Measurements from ENCODE around the gene HOXB7.

The HOXB7 gene

DNA sequence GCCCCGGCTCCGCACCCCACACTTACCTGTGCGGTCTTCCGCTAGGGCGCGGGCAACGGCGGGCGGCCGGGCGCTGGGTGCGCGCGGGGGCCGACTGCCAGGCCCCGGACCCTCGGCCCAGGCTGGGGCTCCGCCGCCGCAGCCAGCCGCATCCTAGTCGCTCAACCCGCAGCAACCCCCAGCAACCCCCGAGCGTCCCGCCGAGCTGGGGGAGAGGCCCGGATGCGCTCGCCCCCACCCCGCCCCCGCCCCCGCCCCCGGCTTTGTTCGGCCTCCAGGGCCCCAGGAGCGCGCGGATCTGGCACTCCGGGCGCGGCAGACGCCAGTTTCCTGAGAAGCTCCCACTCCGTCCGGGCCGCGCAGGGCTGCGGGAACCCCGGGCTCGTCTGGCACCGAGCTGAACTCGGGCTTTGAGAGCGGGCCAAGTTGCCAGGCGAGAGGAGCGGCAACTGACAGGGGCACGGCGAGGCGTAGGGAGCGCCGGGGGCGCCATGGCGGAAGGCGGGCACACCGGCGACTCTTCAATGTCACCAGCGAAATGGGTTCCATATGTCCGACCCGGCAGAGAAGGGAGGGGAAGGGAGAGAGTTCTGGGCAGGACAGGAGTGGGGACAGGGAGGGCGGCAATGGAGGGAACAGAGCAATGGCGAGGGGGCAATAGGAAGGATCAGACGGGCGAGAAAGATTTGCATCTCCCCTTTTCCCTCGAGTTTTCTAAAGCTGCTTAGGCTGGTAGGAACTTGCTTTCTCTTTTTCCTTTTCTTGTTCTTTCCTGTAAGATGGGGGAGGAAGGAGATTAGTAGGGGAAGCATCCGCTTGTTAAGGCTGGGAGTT is 46.4 kb downstream of the HOXB7 start:
- DNase-seq = no peak

DNA sequence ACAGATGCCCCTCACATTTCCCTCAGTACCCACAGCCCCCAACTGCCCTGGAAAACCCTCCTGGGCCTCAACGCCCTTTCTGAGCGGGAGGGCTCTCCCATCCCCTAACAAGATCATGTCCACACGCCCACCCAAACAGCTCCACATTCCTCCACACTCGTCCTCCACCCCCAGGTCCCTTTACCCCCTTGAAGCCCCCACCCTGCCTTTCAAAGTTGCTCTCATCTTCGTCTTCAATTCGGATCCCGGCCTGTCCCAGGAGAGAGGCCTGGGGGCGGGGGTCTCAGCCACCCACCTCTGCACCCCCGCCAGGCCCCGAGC is 47.0 kb downstream of the HOXB7 start:
- DNase-seq = no peak

DNA sequence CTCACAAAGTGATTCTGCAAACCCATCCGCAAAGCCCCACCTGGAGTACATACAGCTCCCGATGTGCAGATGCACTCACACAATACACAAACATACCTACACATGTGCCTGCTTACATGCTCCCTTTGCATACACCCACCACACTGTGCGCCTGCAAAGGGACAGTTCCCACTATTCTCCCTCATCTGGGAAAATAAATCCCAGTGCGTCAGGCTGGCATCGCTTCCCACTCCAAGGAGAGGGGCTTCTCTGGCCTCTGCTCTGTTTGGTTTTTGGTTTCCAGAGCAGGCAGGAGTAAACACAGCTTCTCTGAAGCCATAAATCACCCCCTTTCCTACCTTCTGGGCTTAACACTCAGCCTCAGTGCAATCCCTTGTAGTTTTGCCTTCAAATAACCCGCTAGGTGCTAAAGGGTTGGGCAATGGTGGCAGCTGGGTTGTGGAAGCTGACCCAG is 47.4 kb downstream of the HOXB7 start:
- no peak for DNase-seq

DNA sequence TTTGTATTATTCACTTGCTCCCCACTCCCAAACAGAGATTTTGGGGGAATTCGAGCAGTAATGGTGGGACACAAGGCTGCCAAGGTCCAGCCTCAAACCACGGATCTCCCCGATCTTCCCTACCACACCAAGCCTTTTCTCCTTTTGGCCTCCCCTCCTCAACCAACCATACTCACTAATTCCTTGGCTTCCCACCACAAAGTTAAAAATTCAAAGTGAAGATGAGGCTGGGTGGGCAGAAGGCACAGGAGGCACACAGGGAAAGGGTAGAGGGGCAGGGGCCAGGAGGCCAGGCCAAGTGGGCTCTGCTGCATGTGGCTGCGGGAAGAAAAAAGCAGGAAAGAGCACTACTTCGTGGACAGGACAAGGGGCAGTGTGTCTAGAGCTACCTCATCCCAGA is 47.9 kb downstream of the HOXB7 start:
- no peak for DNase-seq

DNA sequence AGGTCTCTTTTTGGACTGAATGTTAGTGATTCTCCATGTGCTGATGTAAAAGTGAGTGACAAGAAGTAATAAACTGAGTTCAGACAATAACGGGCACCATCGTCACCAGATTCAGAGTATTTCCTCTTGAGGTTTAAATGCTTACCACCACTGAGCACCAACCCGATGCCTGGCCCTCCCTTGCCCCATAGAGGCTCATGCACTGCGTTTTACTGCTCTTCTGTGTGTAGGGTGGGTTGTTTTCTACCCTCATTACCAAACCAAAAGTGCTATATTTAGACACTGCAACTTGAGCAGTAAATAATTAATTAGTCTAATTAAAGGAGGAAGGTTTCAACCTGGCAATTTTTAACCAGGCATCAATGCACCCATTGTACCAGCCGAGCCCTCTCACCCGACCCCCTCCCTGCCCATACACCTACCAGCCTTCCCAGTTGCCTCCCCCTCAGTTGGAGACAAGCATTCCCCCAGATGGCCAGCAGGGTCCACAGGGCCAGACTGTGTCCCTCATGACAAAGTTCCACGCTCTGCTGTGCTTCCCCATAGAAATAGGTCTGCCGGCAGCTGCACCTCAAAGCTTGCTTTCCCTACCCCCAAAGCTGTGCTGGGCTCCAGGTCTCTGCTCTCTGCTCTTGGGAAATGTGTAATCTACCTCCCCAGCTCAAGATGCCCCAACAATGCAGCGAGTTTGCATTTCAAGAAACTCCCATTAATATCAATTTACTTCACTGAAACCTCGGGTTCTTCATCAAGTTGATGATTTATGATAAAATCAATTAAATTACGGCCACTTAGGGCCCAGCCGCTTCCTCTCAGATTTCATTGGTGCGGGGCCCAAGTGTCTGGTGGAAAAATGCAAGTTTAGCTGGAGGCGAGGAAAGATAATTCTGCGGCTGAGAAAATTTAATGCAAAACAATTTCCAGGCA is 48.7 kb downstream of the HOXB7 start:
- DNase-seq = no peak

DNA sequence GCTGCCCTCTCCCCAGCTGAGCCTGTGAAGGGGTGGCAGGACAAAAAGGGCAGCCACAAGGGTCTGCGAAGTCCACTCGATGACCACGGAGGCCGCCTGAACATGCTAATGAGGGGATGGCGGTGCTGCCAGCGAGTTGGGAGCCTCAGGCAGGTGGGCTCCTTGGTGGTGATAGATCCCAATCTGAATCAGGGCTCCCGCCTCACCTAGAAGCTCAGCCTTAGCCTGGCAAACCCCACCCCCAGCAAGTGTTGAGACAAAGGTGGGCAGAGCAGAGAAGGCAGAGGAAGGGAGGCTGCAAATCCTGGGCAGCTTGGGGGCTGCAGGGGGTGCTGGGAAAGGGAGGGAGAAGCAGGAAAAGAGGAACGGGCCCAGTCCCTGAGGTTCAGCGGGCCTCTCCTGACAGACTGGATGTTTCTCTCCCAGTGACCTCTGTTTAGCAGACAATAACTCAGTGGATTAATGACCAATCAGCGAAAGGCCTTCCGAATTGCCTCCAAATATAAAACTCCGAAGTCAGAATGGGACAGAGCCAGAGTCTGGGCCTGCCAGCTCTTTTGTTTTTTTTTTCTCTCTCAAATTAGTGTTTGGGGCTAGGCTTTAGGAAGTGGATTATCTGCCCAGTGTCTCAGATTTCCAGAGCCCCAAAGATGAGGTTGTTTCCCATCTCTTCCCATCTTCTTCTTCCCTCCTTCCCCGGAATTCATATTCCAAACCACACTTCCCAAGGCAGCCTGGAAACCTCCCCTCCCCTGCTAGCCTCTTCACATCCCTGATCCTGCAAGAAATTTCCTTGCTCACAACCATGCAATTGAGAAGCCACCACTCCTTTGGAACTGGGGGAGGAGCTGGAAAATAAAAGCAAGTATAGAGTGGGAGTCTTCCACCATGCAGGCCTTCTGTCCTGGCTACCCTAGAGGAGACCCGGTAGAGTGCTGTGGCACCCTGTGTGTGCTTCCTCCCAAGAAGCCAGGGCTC is 50.7 kb downstream of the HOXB7 start:
- DNase-seq = no peak

DNA sequence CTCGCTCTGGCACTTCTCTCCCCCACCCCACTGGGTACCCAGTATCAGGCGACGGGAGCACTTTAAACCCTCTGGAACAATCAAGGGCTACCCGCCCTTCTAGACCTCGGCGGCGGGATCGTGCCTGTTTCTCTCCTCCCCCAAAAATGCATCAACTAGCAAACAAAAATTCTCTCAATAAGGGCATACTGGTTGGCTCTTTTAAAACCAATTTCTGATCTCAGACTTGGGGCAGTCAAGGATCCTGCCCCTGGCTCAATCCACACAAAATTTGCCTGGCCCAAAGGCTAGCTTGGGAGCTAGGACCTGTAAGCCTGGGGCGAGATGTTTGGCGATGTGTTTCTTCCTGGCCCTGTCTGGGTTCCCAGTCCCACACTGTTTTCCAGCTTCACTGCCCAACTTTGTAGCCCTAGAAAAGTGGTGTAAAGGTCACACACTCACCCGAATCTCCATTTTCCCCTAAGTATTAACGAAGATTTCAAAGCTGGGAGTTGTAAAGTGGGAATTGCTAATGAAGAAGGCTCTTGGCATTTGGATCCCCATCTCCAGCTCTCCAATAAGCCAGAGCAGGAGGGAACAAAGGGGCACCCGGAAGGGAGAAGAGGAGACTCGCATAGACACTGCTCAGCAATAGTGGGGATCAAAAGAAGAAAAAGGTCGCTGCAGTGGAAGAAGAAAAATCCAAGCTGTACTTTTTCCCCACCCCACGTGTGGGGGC is 51.5 kb downstream of the HOXB7 start:
- DNase-seq = no peak

DNA sequence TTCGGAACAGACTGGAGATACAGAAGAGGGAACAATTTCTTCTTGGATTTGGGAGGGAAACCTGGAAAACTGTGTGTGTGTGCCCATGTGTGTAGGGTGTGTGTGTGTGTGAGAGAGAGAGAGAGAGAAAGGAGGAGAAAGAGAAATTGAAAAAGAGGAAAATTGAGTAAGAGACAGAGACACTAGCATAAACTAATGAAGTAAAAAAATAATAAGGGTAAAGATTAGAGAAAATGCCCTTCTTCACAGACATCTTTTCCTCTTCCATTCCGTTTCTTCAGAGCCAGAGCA is 52.0 kb downstream of the HOXB7 start:
- DNase-seq = no peak

DNA sequence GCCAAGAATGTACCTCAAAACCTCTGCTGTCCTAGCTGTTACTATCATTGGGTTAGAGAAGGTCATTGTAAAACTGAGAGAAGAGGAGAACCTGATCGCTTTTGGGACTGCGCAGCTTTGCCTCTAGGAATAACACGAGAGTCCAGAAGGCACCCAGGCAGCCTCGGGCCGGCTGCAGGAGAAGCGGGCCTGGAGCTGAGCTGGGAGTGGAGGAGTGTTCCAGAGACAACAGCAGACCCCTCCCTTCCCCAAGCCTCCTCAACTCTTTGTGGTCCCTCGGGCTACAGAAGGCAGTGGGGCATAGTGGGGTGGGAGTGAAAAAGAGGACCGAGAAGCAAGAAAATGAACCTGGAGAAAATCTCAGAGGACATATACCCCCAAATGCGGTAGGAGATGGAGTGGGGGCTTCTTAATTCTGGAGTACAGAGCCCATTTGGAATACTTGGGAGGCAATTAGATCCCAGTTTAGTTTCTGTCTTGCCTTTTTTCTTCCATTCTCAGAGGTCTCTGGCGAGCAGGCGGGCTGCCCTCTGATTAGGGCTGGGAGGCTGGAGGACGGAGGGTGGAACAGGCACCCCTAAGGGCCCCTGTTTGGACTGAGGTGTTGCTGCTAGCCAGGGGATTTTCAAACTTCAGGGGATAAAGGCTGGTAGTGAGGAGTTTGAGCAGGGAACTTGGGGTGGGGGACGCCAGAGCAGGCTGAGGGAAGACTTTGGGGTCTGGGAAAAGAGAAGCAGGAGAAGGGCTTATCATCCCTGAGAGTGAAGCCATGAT is 52.6 kb downstream of the HOXB7 start:
- DNase-seq = no peak

Measured in activated CD4-positive, CD25-positive, alpha-beta regulatory T cell treated with anti-CD3 and anti-CD28 coated beads, Interleukin-2, amount 50 U/mL, for 72 hours (primary cell).